GM18499 (cell line): Measurements from ENCODE around the gene COPB2.

ENCODE experiments used
- ATAC-seq: cut with Tn5 transposase; IDR thresholded peaks from one replicate; pipeline ENCODE4 v1.9.1; 2021; ENCODE audit warnings: moderate number of reproducible peaks; ENCODE audit not compliant: insufficient read depth, unreplicated experiment

Gene COPB2

DNA sequence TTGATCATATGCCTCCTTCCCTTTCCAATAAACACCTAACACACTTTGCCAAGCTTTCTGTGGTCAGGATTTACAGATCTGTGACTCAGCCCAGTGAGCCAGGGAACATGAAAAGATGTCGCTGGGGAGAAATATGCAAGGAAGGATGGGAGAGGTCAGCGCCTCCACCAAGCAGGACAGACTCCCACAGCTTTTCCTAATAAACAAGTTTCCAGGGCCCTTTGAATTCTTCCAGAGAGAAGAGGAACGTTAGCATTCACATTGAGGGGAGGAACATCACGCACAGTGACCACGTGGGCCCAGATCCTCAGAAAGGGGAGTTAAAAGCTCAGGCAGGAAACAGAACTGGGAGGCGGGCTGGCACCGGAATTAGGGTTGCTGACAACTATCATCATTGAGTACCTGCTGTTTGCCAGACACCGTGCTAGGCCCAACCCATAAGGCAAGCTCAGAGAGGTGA, 78.9 kb downstream of the COPB2 start:
- no peak for ATAC-seq

DNA sequence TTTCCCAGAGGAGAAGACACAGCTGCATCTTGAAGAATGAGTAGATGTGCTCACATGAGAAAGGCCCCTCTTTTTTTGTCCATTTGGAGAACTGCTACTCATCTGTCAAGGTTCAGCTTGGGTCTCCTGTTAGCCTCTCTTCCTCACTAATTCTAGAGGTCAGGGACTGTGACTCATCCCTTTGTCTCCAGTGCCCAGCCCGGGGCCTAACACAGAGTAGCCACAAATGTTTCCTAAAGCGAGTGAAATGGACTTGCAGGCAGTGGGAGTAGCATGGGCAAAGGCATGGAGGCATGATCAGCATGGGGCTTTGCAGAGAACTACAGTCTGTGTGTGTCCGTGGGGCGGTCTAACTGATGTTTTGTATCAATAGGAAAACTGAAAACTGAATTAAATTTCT, 79.6 kb downstream of the COPB2 start:
- ATAC-seq = no peak

DNA sequence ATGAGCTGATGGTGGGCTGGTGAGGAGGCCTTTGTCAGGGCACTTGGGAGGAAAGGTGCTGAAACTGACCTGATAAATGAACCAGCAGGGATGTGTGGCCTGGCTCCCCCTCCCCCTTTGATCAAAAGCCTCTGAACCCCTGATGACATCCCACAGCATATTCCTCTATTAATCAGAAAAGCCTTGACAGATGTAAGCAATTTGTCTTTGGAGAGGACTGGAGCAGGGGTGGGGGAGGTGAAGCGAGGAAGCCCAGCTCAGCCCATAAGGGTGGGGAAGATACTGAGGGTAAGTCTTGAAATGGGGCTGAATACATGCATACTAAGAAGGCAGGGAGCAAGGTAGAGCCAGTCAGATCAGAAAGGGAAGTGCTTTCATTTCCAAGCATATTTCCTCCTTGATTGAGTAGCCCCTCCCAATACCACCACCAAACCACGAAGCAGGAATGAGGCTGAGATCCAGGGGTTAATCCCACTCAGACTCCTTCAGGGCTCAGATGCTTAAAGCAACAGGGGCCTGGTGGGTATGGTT, 80.3 kb downstream of the COPB2 start:
- ATAC-seq = no peak

DNA sequence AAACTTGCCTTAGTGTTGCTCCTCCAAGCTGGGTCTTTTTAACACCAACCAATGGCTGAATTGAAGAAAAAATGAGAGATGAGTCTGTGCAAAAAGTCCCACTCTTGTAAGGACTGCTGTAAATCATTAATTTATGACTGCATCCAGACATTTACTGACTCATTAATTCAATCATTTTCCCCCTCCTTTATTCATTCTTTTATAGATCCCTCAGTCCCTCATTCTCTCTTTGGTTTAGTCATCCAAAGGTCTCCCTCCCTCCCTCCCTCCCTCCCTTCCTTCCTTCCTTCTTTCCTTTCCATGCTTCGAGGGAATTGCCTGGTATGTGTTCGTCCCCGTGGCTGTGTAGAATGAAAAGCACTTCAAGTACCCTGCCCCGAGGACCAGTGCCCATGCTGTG, 80.9 kb downstream of the COPB2 start:
- ATAC-seq = no peak

DNA sequence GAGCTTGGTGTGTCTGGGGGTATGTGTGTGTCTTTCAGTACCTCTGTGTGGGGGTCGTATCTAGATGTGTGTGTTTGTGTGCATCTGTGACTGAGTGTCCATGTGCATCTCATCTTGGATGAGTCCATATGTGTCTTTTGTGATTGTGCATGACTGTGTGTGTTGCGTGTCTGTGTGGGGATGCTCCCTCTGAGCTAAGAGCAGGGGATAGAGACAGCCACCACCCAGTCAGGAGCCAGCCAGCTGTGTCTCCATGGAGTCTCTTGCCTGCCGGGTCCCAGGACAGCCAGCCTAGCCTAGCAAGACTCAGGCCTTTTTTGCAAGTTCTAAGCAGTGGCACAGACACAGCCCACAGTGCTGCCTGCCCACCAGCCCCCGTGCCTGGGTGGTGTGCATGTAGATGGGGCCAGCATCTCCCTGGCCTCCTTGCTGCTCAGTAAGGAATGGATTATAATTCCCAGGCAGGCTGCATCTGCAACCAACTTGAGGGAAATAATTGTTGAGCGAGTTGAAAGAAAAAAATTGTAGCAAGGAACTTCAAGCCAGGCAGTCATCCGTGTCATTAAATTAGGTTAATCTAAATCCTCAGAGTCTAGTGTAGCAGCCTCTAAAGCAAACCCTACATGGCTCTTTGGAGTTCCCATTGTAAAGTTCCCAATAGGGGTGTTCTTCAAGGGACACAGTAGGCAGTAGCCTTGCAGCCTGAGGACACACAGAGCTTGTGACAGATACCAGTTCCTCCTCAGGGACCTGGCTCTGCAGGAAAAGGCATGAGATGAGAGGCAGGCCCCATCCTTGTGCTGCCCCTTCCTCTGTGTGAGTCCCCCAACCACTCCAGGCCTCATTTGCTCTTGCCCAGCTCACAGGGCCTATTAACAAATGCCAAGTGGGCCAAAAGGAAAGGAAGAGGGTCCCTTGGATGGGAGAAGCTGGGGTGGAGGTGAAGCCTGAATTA, 81.6 kb downstream of the COPB2 start:
- no peak for ATAC-seq
